ENCODE measurements around the gene MYMK.

Gene MYMK

GRCh38 chr9:133557581-133557980 is 32.8 kb upstream of the MYMK start:
- Histone ChIP-seq H2BK12ac (ENCODE audit: low read length) (no peak overlapping the region), H3K9ac (ENCODE audit: low read depth, low read length, poor library complexity) (no peak overlapping the region), H3K36me3 (replicated peaks in 1 of 2; ENCODE audit: control insufficient read depth in 2 of 2, insufficient read depth in 2 of 2, low read length in 2 of 2) (no peaks in the 10 kb centered on the region), H2BK120ac (ENCODE audit: low read depth, low read length) (no peak overlapping the region), H3K4me2 (ENCODE audit: insufficient read depth, low read length, poor library complexity, severe bottlenecking) (no peak overlapping the region), H2BK15ac (ENCODE audit: low read length) (no peak overlapping the region), H3K27me3 (ENCODE audit: control insufficient read depth in 3 of 3, insufficient read depth in 3 of 3, low read depth in 1 of 3, low read length in 3 of 3) (no peaks in the 10 kb centered on the region), H3K23ac (ENCODE audit: low read depth, low read length, poor library complexity) (no peak overlapping the region), H4K91ac (ENCODE audit: low read depth, low read length, poor library complexity) (no peak overlapping the region), H3K14ac (ENCODE audit: low read length) (no peak overlapping the region), H3K4me3 (ENCODE audit: low read length in 2 of 2) (no peak overlapping the region), H4K8ac (ENCODE audit: low read depth, low read length) (no peak overlapping the region), H2BK5ac (ENCODE audit: low read length) (peak overlapping the region; percentile 42), H3K9me3 (replicated peaks in 1 of 2; ENCODE audit: control insufficient read depth in 2 of 2, insufficient read depth in 1 of 2, low read depth in 1 of 2, low read length in 2 of 2) (no peaks in the 10 kb centered on the region), H3K4ac (ENCODE audit: low read length) (no peak overlapping the region), H2AK5ac (ENCODE audit: low read depth, low read length) (peak overlapping the region; percentile 15), H3K27ac (replicated peaks; ENCODE audit: low read length) (no peak overlapping the region), H3K79me1 (ENCODE audit: low read depth, low read length) (no peaks in the 10 kb centered on the region), H3K4me1 (ENCODE audit: control insufficient read depth in 2 of 2, insufficient read depth in 1 of 2, low read depth in 1 of 2, low read length in 2 of 2) (peaks cover 9 to 24% of the 10 kb centered on the region in 2 donors), H2AFZ (ENCODE audit: low read length) (peak overlapping the region; percentile 90), H3K18ac (ENCODE audit: low read length) (peak overlapping the region; percentile 74)
- DNase-seq (ENCODE audit: low spot score) = no peak
- WGBS, 2 donors (ENCODE audit: extremely low coverage in 2 of 2, insufficient read length in 2 of 2, insufficient replicate concordance in 1 of 2) = no CpG with 5 or more reads among the region's 9 CpGs

DNA sequence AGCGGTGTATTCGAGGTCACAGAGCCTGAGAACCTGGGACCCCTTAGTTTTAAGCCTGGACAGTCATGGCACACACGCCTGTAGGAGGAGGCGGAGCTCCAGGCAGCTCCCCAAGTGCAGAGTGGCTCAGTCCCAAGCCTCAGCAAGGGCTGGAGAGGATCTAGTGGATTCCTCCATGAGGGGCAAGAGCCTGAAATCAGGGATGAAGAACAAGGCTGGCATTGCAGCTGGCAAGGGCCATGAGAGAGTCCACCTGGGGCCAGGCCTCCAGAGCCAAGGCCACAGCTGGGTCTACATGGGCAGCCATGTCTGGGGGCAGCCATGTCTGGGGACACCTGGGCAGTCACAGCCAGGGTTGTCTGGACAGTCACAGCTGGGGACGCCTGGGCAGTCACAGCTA is 31.6 kb upstream of the MYMK start:
- no peak overlapping the region for H4K91ac ChIP-seq (ENCODE audit: low read depth, low read length, poor library complexity)
- no peaks in the 10 kb centered on the region for H3K27me3 ChIP-seq (ENCODE audit: control insufficient read depth in 3 of 3, insufficient read depth in 3 of 3, low read depth in 1 of 3, low read length in 3 of 3)
- no peak overlapping the region for H3K4me2 ChIP-seq (ENCODE audit: insufficient read depth, low read length, poor library complexity, severe bottlenecking)
- H2BK120ac ChIP-seq (ENCODE audit: low read depth, low read length) = no peak overlapping the region
- H2AK5ac ChIP-seq (ENCODE audit: low read depth, low read length) = peak overlapping the region; percentile 86
- peak overlapping the region; percentile 53 for H3K18ac ChIP-seq (ENCODE audit: low read length)
- peak overlapping the region; percentile 27 for H2BK15ac ChIP-seq (ENCODE audit: low read length)
- no peak overlapping the region for H2AFZ ChIP-seq (ENCODE audit: low read length)
- H3K23ac ChIP-seq (ENCODE audit: low read depth, low read length, poor library complexity) = no peak overlapping the region
- H3K4me3 ChIP-seq (ENCODE audit: low read length in 2 of 2) = no peak overlapping the region
- no peak for DNase-seq (ENCODE audit: low spot score)
- H3K14ac ChIP-seq (ENCODE audit: low read length) = peak overlapping the region; percentile 3
- no peaks in the 10 kb centered on the region for H3K36me3 ChIP-seq (replicated peaks in 1 of 2; ENCODE audit: control insufficient read depth in 2 of 2, insufficient read depth in 2 of 2, low read length in 2 of 2)
- H2BK12ac ChIP-seq (ENCODE audit: low read length) = peak overlapping the region; percentile 25
- no peaks in the 10 kb centered on the region for H3K79me1 ChIP-seq (ENCODE audit: low read depth, low read length)
- H2BK5ac ChIP-seq (ENCODE audit: low read length) = peak overlapping the region; percentile 32
- no peak overlapping the region for H3K27ac ChIP-seq (replicated peaks; ENCODE audit: low read length)
- H3K4ac ChIP-seq (ENCODE audit: low read length) = no peak overlapping the region
- H3K9ac ChIP-seq (ENCODE audit: low read depth, low read length, poor library complexity) = no peak overlapping the region
- no peak overlapping the region for H4K8ac ChIP-seq (ENCODE audit: low read depth, low read length)
- H3K4me1 ChIP-seq (ENCODE audit: control insufficient read depth in 2 of 2, insufficient read depth in 1 of 2, low read depth in 1 of 2, low read length in 2 of 2) = peaks cover 9 to 24% of the 10 kb centered on the region in 2 donors
- H3K9me3 ChIP-seq (replicated peaks in 1 of 2; ENCODE audit: control insufficient read depth in 2 of 2, insufficient read depth in 1 of 2, low read depth in 1 of 2, low read length in 2 of 2) = no peaks in the 10 kb centered on the region
- no CpG with 5 or more reads among the region's 5 CpGs for whole genome bisulfite sequencing, 2 donors (ENCODE audit: extremely low coverage in 2 of 2, insufficient read length in 2 of 2, insufficient replicate concordance in 1 of 2)

DNA sequence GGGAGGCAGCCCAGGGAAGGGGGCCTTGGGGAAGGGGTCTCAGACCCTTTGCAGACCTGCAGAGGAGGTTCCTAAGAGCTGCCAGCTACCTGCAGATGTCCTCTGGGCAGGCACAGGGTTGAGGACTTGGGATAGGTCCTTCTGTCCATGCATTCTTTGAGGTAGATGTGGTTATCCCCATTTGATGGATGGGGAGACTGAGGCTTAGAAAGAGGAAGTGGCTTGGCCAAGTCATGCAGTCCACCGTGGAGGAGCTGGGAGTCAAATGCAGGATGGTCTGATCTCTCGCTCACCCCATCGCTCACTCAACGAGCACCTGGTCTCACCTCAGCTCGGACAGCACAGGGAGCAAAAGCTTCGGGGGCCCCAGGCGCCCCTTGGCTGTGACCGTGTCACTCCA is 30.0 kb upstream of the MYMK start:
- Histone ChIP-seq H3K23ac (ENCODE audit: low read depth, low read length, poor library complexity) (peak overlapping the region; percentile 78), H3K27ac (replicated peaks; ENCODE audit: low read length) (no peak overlapping the region), H3K9ac (ENCODE audit: low read depth, low read length, poor library complexity) (no peak overlapping the region), H3K36me3 (replicated peaks in 1 of 2; ENCODE audit: control insufficient read depth in 2 of 2, insufficient read depth in 2 of 2, low read length in 2 of 2) (no peaks in the 10 kb centered on the region), H2BK12ac (ENCODE audit: low read length) (no peak overlapping the region), H2BK15ac (ENCODE audit: low read length) (peak overlapping the region; percentile 44), H3K9me3 (replicated peaks in 1 of 2; ENCODE audit: control insufficient read depth in 2 of 2, insufficient read depth in 1 of 2, low read depth in 1 of 2, low read length in 2 of 2) (no peaks in the 10 kb centered on the region), H3K4me2 (ENCODE audit: insufficient read depth, low read length, poor library complexity, severe bottlenecking) (no peak overlapping the region), H3K4me3 (ENCODE audit: low read length in 2 of 2) (no peak overlapping the region), H3K14ac (ENCODE audit: low read length) (no peak overlapping the region), H3K18ac (ENCODE audit: low read length) (no peak overlapping the region), H2BK120ac (ENCODE audit: low read depth, low read length) (no peak overlapping the region), H2AK5ac (ENCODE audit: low read depth, low read length) (peak overlapping the region; percentile 92), H3K4me1 (ENCODE audit: control insufficient read depth in 2 of 2, insufficient read depth in 1 of 2, low read depth in 1 of 2, low read length in 2 of 2) (peaks cover 8 to 24% of the 10 kb centered on the region in 2 donors), H2BK5ac (ENCODE audit: low read length) (no peak overlapping the region), H4K8ac (ENCODE audit: low read depth, low read length) (no peak overlapping the region), H4K91ac (ENCODE audit: low read depth, low read length, poor library complexity) (no peak overlapping the region), H3K4ac (ENCODE audit: low read length) (no peak overlapping the region), H3K27me3 (ENCODE audit: control insufficient read depth in 3 of 3, insufficient read depth in 3 of 3, low read depth in 1 of 3, low read length in 3 of 3) (peaks cover 0 to 4% (median 0%) of the 10 kb centered on the region in 3 experiments), H3K79me1 (ENCODE audit: low read depth, low read length) (no peaks in the 10 kb centered on the region), H2AFZ (ENCODE audit: low read length) (no peak overlapping the region)
- WGBS, 2 donors (ENCODE audit: extremely low coverage in 2 of 2, insufficient read length in 2 of 2, insufficient replicate concordance in 1 of 2) = no CpG with 5 or more reads among the region's 8 CpGs
- no peak for DNase-seq (ENCODE audit: low spot score)

- H2BK15ac ChIP-seq (ENCODE audit: low read length) = peak overlapping the region; percentile 64
- no peak overlapping the region for H2BK5ac ChIP-seq (ENCODE audit: low read length)
- H3K36me3 ChIP-seq (replicated peaks in 1 of 2; ENCODE audit: control insufficient read depth in 2 of 2, insufficient read depth in 2 of 2, low read length in 2 of 2) = no peaks in the 10 kb centered on the region
- H4K91ac ChIP-seq (ENCODE audit: low read depth, low read length, poor library complexity) = no peak overlapping the region
- no peak overlapping the region for H4K8ac ChIP-seq (ENCODE audit: low read depth, low read length)
- H3K9ac ChIP-seq (ENCODE audit: low read depth, low read length, poor library complexity) = no peak overlapping the region
- no peak overlapping the region for H3K27ac ChIP-seq (replicated peaks; ENCODE audit: low read length)
- peak overlapping the region; percentile 92 for H2AK5ac ChIP-seq (ENCODE audit: low read depth, low read length)
- H3K4me1 ChIP-seq (ENCODE audit: control insufficient read depth in 2 of 2, insufficient read depth in 1 of 2, low read depth in 1 of 2, low read length in 2 of 2) = peaks cover 8 to 24% of the 10 kb centered on the region in 2 donors
- H3K4me3 ChIP-seq (ENCODE audit: low read length in 2 of 2) = no peak overlapping the region
- H2BK120ac ChIP-seq (ENCODE audit: low read depth, low read length) = no peak overlapping the region
- H3K4me2 ChIP-seq (ENCODE audit: insufficient read depth, low read length, poor library complexity, severe bottlenecking) = no peak overlapping the region
- H3K18ac ChIP-seq (ENCODE audit: low read length) = peak overlapping the region; percentile 86
- WGBS, 2 donors (ENCODE audit: extremely low coverage in 2 of 2, insufficient read length in 2 of 2, insufficient replicate concordance in 1 of 2) = no CpG with 5 or more reads among the region's 31 CpGs
- H3K23ac ChIP-seq (ENCODE audit: low read depth, low read length, poor library complexity) = peak overlapping the region; percentile 78
- no peaks in the 10 kb centered on the region for H3K79me1 ChIP-seq (ENCODE audit: low read depth, low read length)
- no peaks in the 10 kb centered on the region for H3K9me3 ChIP-seq (replicated peaks in 1 of 2; ENCODE audit: control insufficient read depth in 2 of 2, insufficient read depth in 1 of 2, low read depth in 1 of 2, low read length in 2 of 2)
- no peak overlapping the region for H2AFZ ChIP-seq (ENCODE audit: low read length)
- no peak overlapping the region for H2BK12ac ChIP-seq (ENCODE audit: low read length)
- DNase-seq (ENCODE audit: low spot score) = no peak
- no peak overlapping the region for H3K4ac ChIP-seq (ENCODE audit: low read length)
- H3K14ac ChIP-seq (ENCODE audit: low read length) = no peak overlapping the region
- H3K27me3 ChIP-seq (ENCODE audit: control insufficient read depth in 3 of 3, insufficient read depth in 3 of 3, low read depth in 1 of 3, low read length in 3 of 3) = peaks cover 0 to 4% (median 0%) of the 10 kb centered on the region in 3 experiments
Measured at GRCh38 chr9:133553973-133554713, 29.4 kb upstream of the MYMK start.
